HepG2 (cell line): ENCODE data around the gene UCN. TPM values are rescaled to one million over a fixed set of nuclear protein-coding genes. Genes with fewer than 3 reads are reported as not detected.

Experiments used
- DZIP1 ChIP-seq: sonication (generic); formaldehyde crosslinking; IDR thresholded peaks from 2 replicates; pipeline ENCODE4 v1.5.0; 2020; ENCODE audit warnings: mild to moderate bottlenecking, missing genetic modification reagents
- FOXC1 ChIP-seq: sonication (generic); formaldehyde crosslinking; IDR thresholded peaks from 2 replicates; pipeline ENCODE4 v1.8.0; 2022; ENCODE audit warnings: mild to moderate bottlenecking, missing genetic modification reagents, borderline replicate concordance
- HOXA5 ChIP-seq: sonication (generic); formaldehyde crosslinking; IDR thresholded peaks from 2 replicates; pipeline ENCODE4 v1.4.0; 2020; ENCODE audit warnings: missing genetic modification reagents
- KDM3A ChIP-seq: IDR thresholded peaks from 2 replicates; pipeline ENCODE4 v1.6.1; 2018; ENCODE audit warnings: low read depth, missing compliant biosample characterization
- KIAA2018 ChIP-seq: sonication (generic); formaldehyde crosslinking; IDR thresholded peaks from 2 replicates; pipeline ENCODE4 v1.5.0; 2020; ENCODE audit warnings: mild to moderate bottlenecking, missing genetic modification reagents, borderline replicate concordance
- MED13 ChIP-seq: sonication (generic); formaldehyde crosslinking; IDR thresholded peaks from 2 replicates; pipeline ENCODE4 v1.5.0; 2020; ENCODE audit warnings: missing genetic modification reagents
- NCOA1 ChIP-seq: sonication (generic); formaldehyde crosslinking; IDR thresholded peaks from 2 replicates; pipeline ENCODE4 v1.9.0; 2021; ENCODE audit warnings: missing genetic modification reagents
- NCOA5 ChIP-seq: sonication (generic); formaldehyde crosslinking; IDR thresholded peaks from 2 replicates; pipeline ENCODE4 v1.4.0; 2020; ENCODE audit warnings: missing genetic modification reagents
- SAP130 ChIP-seq: IDR thresholded peaks from 2 replicates; pipeline ENCODE4 v1.6.1; 2016; ENCODE audit warnings: low read depth
- TBX2 ChIP-seq: sonication (generic); formaldehyde crosslinking; IDR thresholded peaks from 2 replicates; pipeline ENCODE4 v1.5.0; 2020; ENCODE audit warnings: missing genetic modification reagents, mild to moderate bottlenecking, borderline replicate concordance
- TGIF2 ChIP-seq: IDR thresholded peaks from 2 replicates; pipeline ENCODE4 v1.6.1; 2016; ENCODE audit warnings: control low read depth, missing compliant biosample characterization
- TMF1 ChIP-seq: sonication (generic); formaldehyde crosslinking; IDR thresholded peaks from 2 replicates; pipeline ENCODE4 v1.8.1; 2022; ENCODE audit warnings: low read depth, missing genetic modification reagents
- ZBTB10 ChIP-seq: sonication (generic); formaldehyde crosslinking; IDR thresholded peaks from 2 replicates; pipeline ENCODE4 v1.4.0; 2020; ENCODE audit warnings: missing genetic modification reagents, borderline replicate concordance
- ZBTB38 ChIP-seq: sonication (generic); formaldehyde crosslinking; IDR thresholded peaks from 2 replicates; pipeline ENCODE4 v1.5.1; 2020; ENCODE audit warnings: mild to moderate bottlenecking, missing genetic modification reagents
- ZFP36 ChIP-seq: fragments of 150-350 bp; IDR thresholded peaks from 2 replicates; pipeline ENCODE4 v1.6.1; 2018; ENCODE audit warnings: borderline replicate concordance, low read length, low read depth; ENCODE audit not compliant: partially characterized antibody
- polyA plus RNA-seq, 8 experiments: library from polyadenylated mRNA; depleted of rRNA in 3 of 8; stranded (reverse) in 7 of 8; unstranded in 1 of 8; fragments of >200 nt; fragmentation: Illumina TruSeq in 4 of 8; extraction: Trizol in 4 of 8; gene quantifications; 2 replicates each; pipeline versions ENCODE4 v1.2.1 to v1.2.3, GENCODE V29; 2011 to 2016; ENCODE audit warnings: low read depth in 4 of 8, missing spikeins in 1 of 8, mixed read lengths in 1 of 8; ENCODE audit not compliant: insufficient read depth in 1 of 8
- total RNA-seq, 5 experiments: library from RNA; depleted of rRNA; stranded (reverse); fragments of >200 nt; fragmentation: Illumina TruSeq; extraction: Trizol; gene quantifications; 2 replicates each; pipeline ENCODE4 v1.2.3, GENCODE V29; 2016; ENCODE audit warnings: low read depth in 1 of 5

UCN gene
- total and polyA plus RNA-seq, 2 of the 13 experiments (the other 11 are each of a cell fraction or from before 2014, with no cell fraction given), result 1.2 to 2.3 TPM

GRCh38 chr2:27264753-27265535, 43.3 kb downstream of the UCN start (continued):
- peak; percentile 60 for TF ChIP-seq SAP130 (CRISPR knock-in tag)
- no peak for TF ChIP-seq ZFP36
- TF ChIP-seq NCOA1, result peak; percentile 87; the same call in 1 of the 2 replicates
- TF ChIP-seq KDM3A (CRISPR knock-in tag), result peak; percentile 87; the same call in 1 of the 2 replicates
- TF ChIP-seq NCOA5 (CRISPR knock-in tag), result no peak
- TF ChIP-seq KIAA2018 (CRISPR knock-in tag), result no peak
- no peak for TF ChIP-seq TMF1 (CRISPR knock-in tag)
- TF ChIP-seq TGIF2 (CRISPR knock-in tag), result peak; percentile 85; the same call in 1 of the 2 replicates
- TF ChIP-seq HOXA5 (CRISPR knock-in tag), result peak; percentile 72; the same call in 1 of the 2 replicates
- TF ChIP-seq FOXC1 (CRISPR knock-in tag), result peak; percentile 74
- peak; percentile 91 for TF ChIP-seq TBX2
- peak; percentile 80; the same call in 1 of the 2 replicates for TF ChIP-seq DZIP1 (CRISPR knock-in tag)
- TF ChIP-seq MED13, result 0 out of 2 replicates have a peak, but pooled peaks have one; percentile 54
- peak; percentile 61; the same call in 1 of the 2 replicates for TF ChIP-seq ZBTB38
- no peak; the same call in 1 of the 2 replicates for TF ChIP-seq ZBTB10 (CRISPR knock-in tag)
